ENCODE results near the gene PGLYRP4.
"Not testable (repeated sequence)": the region's sequence is repeated elsewhere in the genome, so short reads cannot be mapped to it uniquely, and the experiment has no call there.

PGLYRP4 gene

DNA sequence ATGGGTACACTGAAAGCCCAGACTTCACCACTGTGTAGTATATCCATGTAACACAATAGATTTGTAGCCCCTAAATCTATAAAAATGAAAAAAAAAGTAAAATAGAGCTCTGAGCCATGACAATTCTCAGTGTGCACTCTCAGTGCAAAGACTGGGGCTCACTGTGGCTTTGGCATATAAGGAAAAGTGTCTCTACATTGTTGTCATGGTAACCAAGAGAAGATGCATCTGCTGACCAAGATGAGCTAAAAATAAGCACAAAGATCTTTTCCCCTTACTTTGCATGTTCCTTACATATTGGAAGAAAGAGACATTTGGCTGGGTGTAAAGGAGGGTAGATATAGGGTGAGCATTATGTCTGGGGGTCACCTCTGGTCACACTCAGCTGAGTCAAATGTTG, 12.0 kb downstream of the PGLYRP4 start:
- no peak for FAIRE-seq

- no peak for FAIRE-seq
Measured at GRCh38 chr1:153333902-153334301, 14.7 kb downstream of the PGLYRP4 start.

DNA sequence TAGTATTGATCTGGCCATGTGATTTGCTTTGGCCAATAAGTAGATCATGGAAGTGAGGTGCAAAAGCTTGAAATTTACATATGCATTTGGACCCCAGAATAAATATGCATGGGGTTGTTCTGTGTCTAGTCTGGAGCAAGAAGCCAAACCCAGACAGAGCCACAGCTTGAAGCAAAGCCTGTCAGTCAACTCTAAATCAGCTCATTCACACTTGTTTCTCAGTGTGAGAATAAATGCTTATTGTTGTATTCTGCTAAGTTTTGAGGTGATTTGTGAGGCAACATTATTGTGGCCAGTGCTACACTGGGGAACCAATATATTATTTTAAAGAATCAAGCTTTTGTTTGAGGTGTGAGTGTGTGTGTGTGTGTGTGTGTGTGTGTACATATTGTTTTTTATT, 23.7 kb downstream of the PGLYRP4 start:
- no peak for FAIRE-seq

GRCh38 chr1:153322568-153322967, 26.1 kb downstream of the PGLYRP4 start:
- FAIRE-seq = peak; percentile 74

DNA sequence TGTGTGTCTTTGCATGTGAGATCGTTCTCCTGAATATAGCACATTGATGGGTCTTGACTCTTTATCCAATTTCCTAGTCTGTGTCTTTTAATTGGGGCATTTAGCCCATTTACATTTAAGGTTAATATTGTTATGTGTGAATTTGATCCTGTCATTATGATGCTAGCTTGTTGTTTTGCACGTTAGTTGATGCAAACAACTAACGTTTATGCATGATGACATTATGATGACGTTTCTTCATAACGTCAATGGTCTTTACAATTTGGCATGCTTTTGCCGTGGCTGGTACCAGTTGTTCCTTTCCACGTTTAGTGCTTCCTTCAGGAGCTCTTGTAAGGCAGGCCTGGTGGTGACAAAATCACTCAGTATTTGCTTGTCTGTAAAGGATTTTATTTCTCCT, 30.5 kb downstream of the PGLYRP4 start:
- not testable (repeated sequence) for FAIRE-seq

DNA sequence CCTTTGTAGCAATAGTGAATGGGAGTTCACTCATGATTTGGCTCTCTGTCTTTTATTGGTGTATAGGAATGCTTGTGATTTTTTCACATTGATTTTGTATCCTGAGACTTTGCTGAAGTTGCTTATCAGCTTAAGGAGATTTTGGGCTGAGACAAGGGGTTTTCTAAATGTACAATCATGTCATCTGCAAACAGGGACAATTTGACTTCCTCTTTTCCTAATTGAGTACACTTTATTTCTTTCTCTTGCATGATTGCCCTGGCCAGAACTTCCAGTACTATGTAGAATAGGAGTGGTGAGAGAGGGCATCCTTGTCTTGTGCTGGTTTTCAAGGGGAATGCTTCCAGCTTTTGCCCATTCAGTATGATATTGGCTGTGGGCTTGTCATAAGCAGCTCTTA, 32.6 kb downstream of the PGLYRP4 start:
- FAIRE-seq = not testable (repeated sequence)

DNA sequence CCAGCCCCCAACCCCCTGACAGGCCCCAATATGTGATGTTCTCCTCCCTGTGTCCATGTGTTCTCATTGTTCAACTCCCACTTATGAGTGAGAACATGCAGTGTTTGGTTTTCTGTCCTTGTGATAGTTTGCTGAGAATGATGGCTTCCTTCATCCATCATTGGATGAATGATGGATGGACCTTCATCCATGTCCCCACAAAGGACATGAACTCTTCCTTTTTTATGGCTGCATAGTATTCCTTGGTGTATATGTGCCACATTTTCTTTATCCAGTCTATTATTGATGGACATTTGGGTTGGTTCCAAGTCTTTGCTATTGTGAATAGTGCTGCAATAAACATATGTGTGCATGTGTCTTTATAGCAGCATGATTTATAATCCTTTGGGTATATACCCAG, 34.3 kb downstream of the PGLYRP4 start:
- FAIRE-seq = not testable (repeated sequence)

DNA sequence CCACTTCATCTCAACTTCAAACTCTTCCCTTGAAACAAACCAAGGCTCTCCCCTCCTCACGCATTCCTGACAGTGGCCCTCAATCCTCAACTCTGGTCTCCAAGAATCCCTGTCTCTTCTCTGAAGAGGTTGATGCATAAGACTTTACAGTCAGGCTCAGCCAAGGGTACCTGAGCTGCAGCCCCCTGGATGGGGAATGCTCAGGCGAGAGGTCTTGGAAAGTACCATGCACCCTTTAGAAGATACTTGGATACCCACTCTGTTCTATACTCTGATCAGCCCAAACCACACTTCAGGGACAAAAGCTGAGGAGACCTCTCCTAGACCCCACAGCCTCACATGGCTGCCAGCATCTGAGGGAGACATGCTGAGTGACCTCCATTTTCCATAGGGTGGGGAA, 35.4 kb downstream of the PGLYRP4 start:
- no peak for FAIRE-seq

- no peak for FAIRE-seq
Measured at GRCh38 chr1:153312570-153313186, 36.0 kb downstream of the PGLYRP4 start, which contains the start of gene PGLYRP3. TSS of gene PGLYRP3 (minus strand) at chr1:153312952. CDS start at chr1:153310665, 2,287 bp downstream.

GRCh38 chr1:153310526-153310925, 38.1 kb downstream of the PGLYRP4 start:
- FAIRE-seq = no peak

DNA sequence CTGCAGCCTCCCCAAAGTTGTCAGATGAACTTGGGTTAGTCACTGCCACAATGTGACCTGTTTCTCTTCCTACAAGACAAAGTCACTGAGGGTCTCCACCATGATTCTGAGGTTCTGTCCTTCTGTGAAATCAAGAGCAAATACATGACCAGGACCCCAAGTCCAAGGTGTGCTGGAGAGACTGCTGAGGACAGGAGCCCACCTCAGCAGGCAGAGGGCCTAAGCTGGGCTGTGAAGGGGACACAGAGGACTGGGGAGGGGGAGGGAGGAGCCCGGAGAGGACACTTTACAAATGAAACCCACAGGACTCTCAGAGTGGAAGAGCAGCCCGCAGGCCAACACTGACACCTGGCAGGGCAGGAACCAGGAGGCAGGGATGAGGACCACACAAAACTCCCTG, 39.2 kb downstream of the PGLYRP4 start:
- FAIRE-seq = no peak

GRCh38 chr1:153308540-153308939, 40.1 kb downstream of the PGLYRP4 start:
- FAIRE-seq = no peak

GRCh38 chr1:153307221-153307600, 41.4 kb downstream of the PGLYRP4 start:
- no peak for FAIRE-seq

DNA sequence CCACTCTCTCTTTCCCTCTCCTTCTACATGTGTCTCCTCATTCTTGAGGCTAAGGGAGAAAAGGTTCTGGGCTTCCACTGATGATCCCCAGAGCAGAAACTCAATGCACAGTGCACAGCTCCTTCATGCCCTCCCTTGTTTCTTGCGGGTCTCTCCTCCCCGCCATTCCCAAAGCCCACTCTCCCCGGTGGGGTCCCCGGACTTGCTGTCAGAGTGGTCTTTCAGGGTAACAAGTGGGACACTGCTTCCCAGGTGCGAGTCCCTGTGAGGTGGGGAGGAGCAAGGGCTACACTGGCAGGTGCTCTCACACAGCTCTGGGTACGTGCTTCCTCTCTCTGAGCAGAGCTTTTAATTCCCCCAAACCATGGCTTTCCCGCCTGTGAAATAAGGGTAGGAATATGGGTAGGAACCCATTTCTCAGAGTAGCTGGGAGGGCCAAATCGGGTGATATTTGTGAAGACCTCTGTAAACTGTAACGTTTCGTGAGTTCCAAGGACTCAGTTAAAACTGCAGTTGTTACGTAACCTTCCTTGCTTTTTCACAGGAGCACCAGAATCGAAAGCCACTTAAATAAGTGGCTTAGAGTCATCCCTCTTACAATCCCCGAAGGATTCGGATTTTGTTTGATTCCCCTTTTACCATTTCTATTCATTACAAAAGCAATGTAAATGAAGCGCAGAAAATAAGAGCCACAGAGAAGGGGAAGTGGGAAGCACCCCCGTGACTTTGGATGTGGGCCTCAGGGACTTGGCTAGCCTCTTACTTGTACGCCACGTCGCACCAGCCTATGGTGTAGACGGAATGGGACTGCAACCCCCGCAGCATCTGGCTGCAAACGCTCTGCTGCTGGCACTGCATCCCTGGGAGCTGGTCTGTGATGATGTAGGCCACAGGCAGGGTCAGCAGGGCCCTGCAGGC, 42.1 kb downstream of the PGLYRP4 start:
- FAIRE-seq = no peak

GRCh38 chr1:153305682-153306081, 43.0 kb downstream of the PGLYRP4 start:
- no peak for FAIRE-seq

DNA sequence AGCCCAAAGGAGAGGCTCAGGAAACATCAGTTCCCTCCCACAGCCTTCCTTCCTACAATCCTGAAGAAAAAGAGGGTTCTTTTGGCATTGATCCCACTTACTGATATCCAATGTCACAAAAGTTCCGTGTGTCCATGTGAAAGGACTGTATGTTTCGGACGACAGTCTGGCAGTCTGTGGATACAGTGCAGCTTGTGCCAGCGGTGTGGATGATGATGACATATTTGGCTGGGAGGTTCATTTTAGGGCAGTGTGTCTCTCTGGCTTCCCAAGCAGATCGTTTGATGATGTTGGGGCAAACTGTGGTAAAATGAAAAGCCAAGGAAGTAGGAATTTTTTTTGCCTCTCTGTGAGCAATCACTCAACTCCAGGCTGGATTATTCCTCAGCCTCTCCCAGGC, 46.3 kb downstream of the PGLYRP4 start:
- FAIRE-seq = no peak

DNA sequence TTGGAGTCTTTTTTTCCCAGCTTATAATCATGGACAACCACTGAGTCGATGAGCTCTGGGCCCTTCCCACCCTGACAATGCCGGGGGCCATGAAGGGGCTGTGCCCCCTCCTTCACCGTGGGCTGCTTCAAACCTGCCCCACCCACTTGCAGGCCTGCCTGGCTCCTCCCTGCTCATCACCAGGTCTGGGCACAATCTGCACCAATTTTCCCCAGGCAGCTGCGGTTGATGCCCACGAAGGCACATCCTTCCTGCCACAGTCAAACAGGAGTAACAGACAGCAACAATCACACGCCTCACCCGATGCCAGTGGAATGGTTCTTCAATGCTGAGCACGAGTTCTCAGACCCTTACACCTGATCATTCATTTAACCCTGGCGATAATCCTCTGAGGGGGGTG, 54.8 kb downstream of the PGLYRP4 start:
- no peak for FAIRE-seq

DNA sequence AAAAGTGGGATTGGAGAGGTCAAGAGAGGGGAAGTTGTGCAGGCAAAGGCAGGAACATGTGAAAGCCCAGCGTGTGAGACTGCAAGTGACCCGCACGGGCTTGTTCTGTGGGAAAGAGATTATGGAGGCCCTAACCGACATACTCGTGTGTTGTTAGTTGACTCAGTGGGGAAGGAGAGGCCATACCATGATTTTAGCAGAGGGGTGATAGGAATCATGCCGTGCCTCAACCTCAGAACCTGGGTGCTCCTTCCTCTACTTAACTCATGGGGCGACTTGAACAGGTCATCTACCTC, 55.2 kb downstream of the PGLYRP4 start:
- FAIRE-seq = no peak

- FAIRE-seq = no peak
Measured at GRCh38 chr1:153292740-153293479, 55.7 kb downstream of the PGLYRP4 start.

DNA sequence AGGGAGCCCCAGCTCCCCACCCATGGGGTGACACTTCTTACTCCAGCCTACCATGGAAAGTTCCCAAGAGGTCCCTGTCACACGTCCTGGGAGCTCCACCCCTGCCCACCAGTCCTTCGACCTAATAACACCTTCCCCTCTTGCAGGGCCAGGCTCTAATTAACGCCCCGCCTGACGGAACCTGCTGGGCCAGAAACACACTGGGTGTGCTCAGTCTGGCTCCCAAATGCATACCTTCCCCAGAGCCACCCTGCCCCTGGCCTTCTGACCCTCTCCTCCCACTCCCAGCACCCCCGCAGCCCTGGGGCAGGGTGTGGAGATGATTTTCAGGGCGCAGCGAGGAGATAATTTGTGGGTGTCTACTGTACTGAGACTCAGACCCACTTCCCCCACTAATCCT, 56.5 kb downstream of the PGLYRP4 start:
- no peak for FAIRE-seq

DNA sequence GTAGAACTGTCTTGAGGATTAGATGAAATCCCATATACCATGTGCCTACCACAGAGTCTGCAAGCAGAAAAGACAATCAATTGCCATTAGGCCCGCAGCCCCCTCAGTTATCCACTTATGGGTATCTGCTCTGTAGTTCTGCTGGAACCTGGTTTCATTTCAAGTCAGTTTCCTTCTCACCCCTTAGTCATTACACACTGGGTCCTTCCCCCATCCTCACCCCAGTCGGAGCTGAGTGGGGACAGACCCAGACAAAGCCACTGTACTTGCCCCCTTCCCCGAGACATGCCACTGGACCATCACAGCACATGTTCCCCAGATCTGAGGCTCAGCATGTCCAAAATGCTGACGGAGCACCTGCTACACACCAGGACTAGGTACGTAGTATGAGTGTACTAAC, 57.1 kb downstream of the PGLYRP4 start:
- FAIRE-seq = no peak

- FAIRE-seq = no peak
Measured at GRCh38 chr1:153288634-153289275, 59.9 kb downstream of the PGLYRP4 start.

All from TTC549 (cell line).